ENCODE results near the gene FEN1. TPM values are rescaled to one million over a fixed set of nuclear protein-coding genes. Genes with fewer than 3 reads are reported as not detected.

FEN1 gene
- total and polyA plus RNA-seq, 2 of the 13 experiments (the other 11 are each of a cell fraction or from before 2014, with no cell fraction given), result 12.4 to 102 TPM

GRCh38 chr11:61749591-61750217 lies 43.0 kb upstream of the FEN1 start (continued):
- no peak for TF ChIP-seq ZNF577 (CRISPR knock-in tag; IDR thresholded peaks at IDR 0.05; ENCODE audit: borderline replicate concordance, low read depth)
- no peak for TF ChIP-seq ZNF30 (CRISPR knock-in tag; IDR thresholded peaks at IDR 0.05)
- TF ChIP-seq ZNF761 (CRISPR knock-in tag; conservative IDR thresholded peaks at IDR 0.05), result no peak
- TF ChIP-seq, protein P1, sequence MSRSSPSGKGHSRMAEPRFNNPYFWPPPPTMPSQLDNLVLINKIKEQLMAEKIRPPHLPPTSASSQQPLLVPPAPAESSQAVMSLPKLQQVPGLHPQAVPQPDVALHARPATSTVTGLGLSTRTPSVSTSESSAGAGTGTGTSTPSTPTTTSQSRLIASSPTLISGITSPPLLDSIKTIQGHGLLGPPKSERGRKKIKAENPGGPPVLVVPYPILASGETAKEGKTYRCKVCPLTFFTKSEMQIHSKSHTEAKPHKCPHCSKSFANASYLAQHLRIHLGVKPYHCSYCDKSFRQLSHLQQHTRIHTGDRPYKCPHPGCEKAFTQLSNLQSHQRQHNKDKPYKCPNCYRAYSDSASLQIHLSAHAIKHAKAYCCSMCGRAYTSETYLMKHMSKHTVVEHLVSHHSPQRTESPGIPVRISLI (CRISPR knock-in tag; IDR thresholded peaks at IDR 0.05; ENCODE audit: borderline replicate concordance), result no peak
- no peak for TF ChIP-seq ELF3 (CRISPR knock-in tag; IDR thresholded peaks at IDR 0.05)
- TF ChIP-seq FOXP1 (IDR thresholded peaks at IDR 0.05), result no peak
- no peak for TF ChIP-seq FOXP1 (CRISPR knock-in tag; IDR thresholded peaks at IDR 0.05)
- TF ChIP-seq KLF6 (CRISPR knock-in tag; IDR thresholded peaks at IDR 0.05), result no peak
- no peak for TF ChIP-seq ZNF180 (CRISPR knock-in tag; IDR thresholded peaks at IDR 0.05; ENCODE audit: borderline replicate concordance, low read depth)
- TF ChIP-seq KLF16 (CRISPR knock-in tag; IDR thresholded peaks at IDR 0.05), result no peak
- peak; percentile 32; the same call in 1 of the 2 replicates for TF ChIP-seq MYC (CRISPR knock-in tag; IDR thresholded peaks at IDR 0.05; ENCODE audit: borderline replicate concordance)
- TF ChIP-seq ZNF639 (CRISPR knock-in tag; conservative IDR thresholded peaks at IDR 0.05), result no peak
- no peak for TF ChIP-seq ZNF775 (CRISPR knock-in tag; IDR thresholded peaks at IDR 0.05; ENCODE audit: borderline replicate concordance)
- peak; percentile 32; the same call in 1 of the 2 replicates for TF ChIP-seq ZBTB10 (CRISPR knock-in tag; IDR thresholded peaks at IDR 0.05; ENCODE audit: borderline replicate concordance)
- TF ChIP-seq CENPT (CRISPR knock-in tag; IDR thresholded peaks at IDR 0.05; ENCODE audit: low read depth), result no peak
- TF ChIP-seq MTA1 (CRISPR knock-in tag; IDR thresholded peaks at IDR 0.05; ENCODE audit: borderline replicate concordance), result no peak
- TF ChIP-seq ZNF543 (CRISPR knock-in tag; IDR thresholded peaks at IDR 0.05), result no peak
- TF ChIP-seq ZFP82 (CRISPR knock-in tag; IDR thresholded peaks at IDR 0.05; ENCODE audit: borderline replicate concordance), result no peak
- TF ChIP-seq, protein P2, sequence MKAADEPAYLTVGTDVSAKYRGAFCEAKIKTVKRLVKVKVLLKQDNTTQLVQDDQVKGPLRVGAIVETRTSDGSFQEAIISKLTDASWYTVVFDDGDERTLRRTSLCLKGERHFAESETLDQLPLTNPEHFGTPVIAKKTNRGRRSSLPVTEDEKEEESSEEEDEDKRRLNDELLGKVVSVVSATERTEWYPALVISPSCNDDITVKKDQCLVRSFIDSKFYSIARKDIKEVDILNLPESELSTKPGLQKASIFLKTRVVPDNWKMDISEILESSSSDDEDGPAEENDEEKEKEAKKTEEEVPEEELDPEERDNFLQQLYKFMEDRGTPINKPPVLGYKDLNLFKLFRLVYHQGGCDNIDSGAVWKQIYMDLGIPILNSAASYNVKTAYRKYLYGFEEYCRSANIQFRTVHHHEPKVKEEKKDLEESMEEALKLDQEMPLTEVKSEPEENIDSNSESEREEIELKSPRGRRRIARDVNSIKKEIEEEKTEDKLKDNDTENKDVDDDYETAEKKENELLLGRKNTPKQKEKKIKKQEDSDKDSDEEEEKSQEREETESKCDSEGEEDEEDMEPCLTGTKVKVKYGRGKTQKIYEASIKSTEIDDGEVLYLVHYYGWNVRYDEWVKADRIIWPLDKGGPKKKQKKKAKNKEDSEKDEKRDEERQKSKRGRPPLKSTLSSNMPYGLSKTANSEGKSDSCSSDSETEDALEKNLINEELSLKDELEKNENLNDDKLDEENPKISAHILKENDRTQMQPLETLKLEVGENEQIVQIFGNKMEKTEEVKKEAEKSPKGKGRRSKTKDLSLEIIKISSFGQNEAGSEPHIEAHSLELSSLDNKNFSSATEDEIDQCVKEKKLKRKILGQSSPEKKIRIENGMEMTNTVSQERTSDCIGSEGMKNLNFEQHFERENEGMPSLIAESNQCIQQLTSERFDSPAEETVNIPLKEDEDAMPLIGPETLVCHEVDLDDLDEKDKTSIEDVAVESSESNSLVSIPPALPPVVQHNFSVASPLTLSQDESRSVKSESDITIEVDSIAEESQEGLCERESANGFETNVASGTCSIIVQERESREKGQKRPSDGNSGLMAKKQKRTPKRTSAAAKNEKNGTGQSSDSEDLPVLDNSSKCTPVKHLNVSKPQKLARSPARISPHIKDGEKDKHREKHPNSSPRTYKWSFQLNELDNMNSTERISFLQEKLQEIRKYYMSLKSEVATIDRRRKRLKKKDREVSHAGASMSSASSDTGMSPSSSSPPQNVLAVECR (CRISPR knock-in tag; IDR thresholded peaks at IDR 0.05; ENCODE audit: borderline replicate concordance), result no peak; the same call in 1 of the 2 replicates
- no peak for TF ChIP-seq NONO (IDR thresholded peaks at IDR 0.05)
- no peak for TF ChIP-seq NONO (CRISPR knock-in tag; conservative IDR thresholded peaks at IDR 0.05)
- no peak for TF ChIP-seq ZNF430 (CRISPR knock-in tag; IDR thresholded peaks at IDR 0.05)
